SK-N-MC (cell line): ENCODE results near the gene MEF2D.

Source experiments
- EZH2 ChIP-seq: fragments of 200-600 bp; sonication (generic); IDR thresholded peaks from one replicate; pipeline ENCODE4 v1.6.1; 2017; ENCODE audit warnings: antibody characterized with exemption
- POLR2AphosphoS5 ChIP-seq: IDR thresholded peaks from 2 replicates; pipeline ENCODE4 v1.6.1; 2012; ENCODE audit warnings: mild to moderate bottlenecking, low read depth, low read length, borderline replicate concordance

DNA sequence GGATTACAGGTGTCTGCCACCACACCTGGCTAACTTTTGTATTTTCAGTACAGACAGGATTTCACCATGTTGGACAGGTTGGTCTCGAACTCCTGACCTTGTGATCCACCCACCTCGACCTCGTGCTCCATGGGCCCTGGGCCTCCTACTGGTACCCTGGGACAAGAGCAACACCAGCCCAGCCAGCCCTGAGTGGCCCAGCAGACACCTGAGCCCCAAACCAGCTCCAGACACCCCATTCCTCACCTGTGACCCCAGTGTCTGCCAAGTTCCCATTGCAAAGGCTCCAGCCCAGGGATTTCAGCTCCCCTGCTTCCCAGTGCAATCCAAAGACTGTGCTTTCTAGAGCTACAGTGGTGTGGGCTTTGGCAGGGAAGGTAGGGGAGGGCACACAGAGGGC is 14.6 kb downstream of the MEF2D start:
- no peak for TF ChIP-seq POLR2AphosphoS5
- TF ChIP-seq EZH2, result no peak
